ENCODE data around the gene CAPN9. TPM values are rescaled to one million over a fixed set of nuclear protein-coding genes. Genes with fewer than 3 reads are reported as not detected.

The CAPN9 gene
- total RNA-seq, 1 experiment from 2014 or later, result not detected

- intact Hi-C loops (cut with micrococcal nuclease), result no loop called here
- BruUV-seq (replicated peaks), result no TSS peak
- POLR2A ChIA-PET (ENCODE audit: unreplicated experiment), result no interaction called here
- H3K4me3 ChIP-seq (ENCODE audit: low read length), result 0 out of 2 replicates have a peak overlapping the region, but pooled peaks have one; percentile 53
- CTCF ChIA-PET, result interaction anchor here (1.0 kb wide), 1 partner anchor 22 kb away, joined by 3 read pairs; no protein-coding TSS in a partner anchor
- ATAC-seq (peak; percentile 32), DNase-seq (peak; percentile 67)
- H3K9me2 ChIP-seq (replicated peaks; ENCODE audit: low read length), result no peaks in the 10 kb centered on the region
- H3K4me1 ChIP-seq (ENCODE audit: insufficient read depth, low read length), result peaks cover 55% of the 10 kb centered on the region
- H3K4me2 ChIP-seq (ENCODE audit: low read length), result peak overlapping the region; percentile 81
- no peak overlapping the region for H2AFZ ChIP-seq (ENCODE audit: low read length)
- H3K27ac ChIP-seq (ENCODE audit: low read length), result peak overlapping the region; percentile 91
- H3K27me3 ChIP-seq (ENCODE audit: low read length), result no peaks in the 10 kb centered on the region
- peak overlapping the region; percentile 75 for H3K9ac ChIP-seq (ENCODE audit: low read length)
- H3K36me3 ChIP-seq (ENCODE audit: low read depth, low read length), result no peaks in the 10 kb centered on the region
- TF ChIP-seq EZH2 (IDR thresholded peaks at IDR 0.05; ENCODE audit: low read length, unreplicated experiment), result no peak
- TF ChIP-seq EZH2phosphoT487 (IDR thresholded peaks at IDR 0.05; ENCODE audit: borderline replicate concordance, low read length), result no peak
- TF ChIP-seq CTCF (conservative IDR thresholded peaks at IDR 0.05; ENCODE audit: low read depth, low read length), result no peak
- no peaks in the 10 kb centered on the region for H4K20me1 ChIP-seq (ENCODE audit: low read length)
- H3F3A ChIP-seq (ENCODE audit: low read length, unreplicated experiment), result no peaks in the 10 kb centered on the region
- H3K79me2 ChIP-seq (ENCODE audit: low read length), result no peaks in the 10 kb centered on the region
- H3K9me3 ChIP-seq (ENCODE audit: low read length), result no peaks in the 10 kb centered on the region
These were observed 3.4 kb downstream of the CAPN9 start for GRCh38 chr1:230750576-230750975.

GRCh38 chr1:230750986-230751625 is 3.9 kb downstream of the CAPN9 start:
- peak overlapping the region; percentile 91 for H3K27ac ChIP-seq (ENCODE audit: low read length)
- no peak for DNase-seq
- no peaks in the 10 kb centered on the region for H4K20me1 ChIP-seq (ENCODE audit: low read length)
- no peaks in the 10 kb centered on the region for H3K79me2 ChIP-seq (ENCODE audit: low read length)
- H3K36me3 ChIP-seq (ENCODE audit: low read depth, low read length), result no peaks in the 10 kb centered on the region
- intact Hi-C loops (cut with micrococcal nuclease), result loop anchor here (1.0 kb wide), 1 partner anchor 9 kb away; no protein-coding TSS in a partner anchor
- peaks cover 55% of the 10 kb centered on the region for H3K4me1 ChIP-seq (ENCODE audit: insufficient read depth, low read length)
- H3K9me2 ChIP-seq (replicated peaks; ENCODE audit: low read length), result no peaks in the 10 kb centered on the region
- TF ChIP-seq CTCF (conservative IDR thresholded peaks at IDR 0.05; ENCODE audit: low read depth, low read length) (no peak), EZH2 (IDR thresholded peaks at IDR 0.05; ENCODE audit: low read length, unreplicated experiment) (no peak), EZH2phosphoT487 (IDR thresholded peaks at IDR 0.05; ENCODE audit: borderline replicate concordance, low read length) (no peak)
- H3K9ac ChIP-seq (ENCODE audit: low read length), result peak overlapping the region; percentile 75
- peak overlapping the region; percentile 53 for H3K4me3 ChIP-seq (ENCODE audit: low read length)
- H2AFZ ChIP-seq (ENCODE audit: low read length), result peak overlapping the region; percentile 52
- H3K27me3 ChIP-seq (ENCODE audit: low read length), result no peaks in the 10 kb centered on the region
- POLR2A ChIA-PET (ENCODE audit: unreplicated experiment), result no interaction called here
- peak; percentile 5; the same call in 1 of the 2 replicates for ATAC-seq
- peak overlapping the region; percentile 81 for H3K4me2 ChIP-seq (ENCODE audit: low read length)
- no peaks in the 10 kb centered on the region for H3K9me3 ChIP-seq (ENCODE audit: low read length)
- H3F3A ChIP-seq (ENCODE audit: low read length, unreplicated experiment), result no peaks in the 10 kb centered on the region
- TSS peak; percentile 95 for BruUV-seq (replicated peaks)
- CTCF ChIA-PET, result interaction anchor here (1.0 kb wide), 1 partner anchor 21 kb away, joined by 3 read pairs; no protein-coding TSS in a partner anchor

GRCh38 chr1:230752407-230752806 is 5.2 kb downstream of the CAPN9 start:
- peak overlapping the region; percentile 31 for H3K9ac ChIP-seq (ENCODE audit: low read length)
- POLR2A ChIA-PET (ENCODE audit: unreplicated experiment), result no interaction called here
- H2AFZ ChIP-seq (ENCODE audit: low read length), result peak overlapping the region; percentile 56
- no peaks in the 10 kb centered on the region for H3K9me2 ChIP-seq (replicated peaks; ENCODE audit: low read length)
- no TSS peak for BruUV-seq (replicated peaks)
- no peaks in the 10 kb centered on the region for H3K36me3 ChIP-seq (ENCODE audit: low read depth, low read length)
- DNase-seq, result peak; percentile 80
- H3K9me3 ChIP-seq (ENCODE audit: low read length), result no peaks in the 10 kb centered on the region
- H3K27me3 ChIP-seq (ENCODE audit: low read length), result no peaks in the 10 kb centered on the region
- peak overlapping the region; percentile 91 for H3K27ac ChIP-seq (ENCODE audit: low read length)
- no peaks in the 10 kb centered on the region for H3F3A ChIP-seq (ENCODE audit: low read length, unreplicated experiment)
- ATAC-seq, result peak; percentile 21
- TF ChIP-seq EZH2phosphoT487 (IDR thresholded peaks at IDR 0.05; ENCODE audit: borderline replicate concordance, low read length) (no peak), CTCF (conservative IDR thresholded peaks at IDR 0.05; ENCODE audit: low read depth, low read length) (no peak)
- CTCF ChIA-PET, result no interaction called here
- peak overlapping the region; percentile 54 for H3K4me2 ChIP-seq (ENCODE audit: low read length)
- intact Hi-C loops (cut with micrococcal nuclease), result no loop called here
- H4K20me1 ChIP-seq (ENCODE audit: low read length), result no peaks in the 10 kb centered on the region
- peaks cover 45% of the 10 kb centered on the region for H3K4me1 ChIP-seq (ENCODE audit: insufficient read depth, low read length)
- no peaks in the 10 kb centered on the region for H3K79me2 ChIP-seq (ENCODE audit: low read length)
- H3K4me3 ChIP-seq (ENCODE audit: low read length), result no peak overlapping the region
